Endometrial microvascular endothelial cells (primary cell): Measurements from ENCODE around the gene CEP85L. TPM values are rescaled to one million over a fixed set of nuclear protein-coding genes. Genes with fewer than 3 reads are reported as not detected.

Experiments
- in situ Hi-C: cut with HindIII; loops from 2 replicates; pipeline ENCODE4 v1.10.0; 2017; ENCODE audit warnings: low sequenced_read_pairs, low pct_unique_long_range_greater_than_20kb; ENCODE audit errors: inconsistent ontology term
- total RNA-seq: library from RNA; depleted of rRNA; stranded (reverse); fragments of >200 nt; gene quantifications from one replicate; pipeline ENCODE4 v1.2.3, GENCODE V29; 2015; ENCODE audit errors: inconsistent ontology term

Gene CEP85L
- total RNA-seq, 1 donor from 2014 or later: 5.9 TPM

- in situ Hi-C loops: loop anchor here (25.0 kb wide), 1 partner anchor 267 kb away; no protein-coding TSS in a partner anchor
Measured at GRCh38 chr6:118554698-118555097, 96.7 kb downstream of the CEP85L start.

- in situ Hi-C loops: loop anchor here (25.0 kb wide), 1 partner anchor 266 kb away; no protein-coding TSS in a partner anchor
Measured at GRCh38 chr6:118553132-118553531, 98.3 kb downstream of the CEP85L start.

- in situ Hi-C loops: loop anchor here (25.0 kb wide), 1 partner anchor 264 kb away; no protein-coding TSS in a partner anchor
Measured at GRCh38 chr6:118551063-118552053, 100.0 kb downstream of the CEP85L start.

- in situ Hi-C loops: no loop called here
Measured at GRCh38 chr6:118548613-118549012, 102.8 kb downstream of the CEP85L start.

- in situ Hi-C loops: no loop called here
Measured at GRCh38 chr6:118548136-118548535, 103.3 kb downstream of the CEP85L start, which contains the start of gene PLN. Gene PLN, plus strand, starts transcription at chr6:118548296. Its CDS starts 10,626 bp downstream, at chr6:118558922.

GRCh38 chr6:118546880-118547218, 104.5 kb downstream of the CEP85L start:
- in situ Hi-C loops: no loop called here

DNA sequence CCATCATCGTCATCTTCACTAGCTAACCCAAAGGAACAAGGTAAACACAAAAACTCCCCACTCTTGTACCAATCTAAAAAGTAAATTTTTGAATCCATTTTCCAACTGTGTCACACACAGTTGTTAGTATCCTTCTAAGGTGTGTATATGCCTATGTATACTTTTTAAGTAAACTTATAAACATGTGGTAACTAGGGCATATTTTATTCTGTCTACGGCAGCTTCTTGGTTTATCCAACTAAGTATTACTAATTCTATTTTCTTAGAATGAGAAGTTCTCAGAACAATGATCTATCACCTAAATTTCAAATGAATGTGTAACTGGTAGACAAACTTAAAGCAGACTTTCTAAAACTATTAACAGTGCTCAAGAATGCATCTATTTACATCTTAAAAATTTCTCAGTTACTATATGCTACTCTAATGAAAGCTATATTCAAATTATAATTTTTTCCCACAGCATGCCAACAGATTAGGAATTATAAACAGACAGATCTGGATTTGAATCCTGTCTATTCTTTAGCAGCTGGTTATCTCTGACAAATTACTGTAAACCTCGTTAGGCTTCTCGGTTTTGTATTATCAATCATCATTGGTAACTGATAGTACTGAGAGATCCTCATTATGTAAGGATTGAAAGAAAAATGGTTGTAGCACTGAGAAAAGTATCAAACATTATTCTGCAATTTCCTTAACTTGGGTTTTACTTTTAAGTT, 105.1 kb downstream of the CEP85L start:
- in situ Hi-C loops: no loop called here

- in situ Hi-C loops: no loop called here
Measured at GRCh38 chr6:118544105-118544504, 107.3 kb downstream of the CEP85L start.

- in situ Hi-C loops: no loop called here
Measured at GRCh38 chr6:118542184-118542952, 109.0 kb downstream of the CEP85L start.

DNA sequence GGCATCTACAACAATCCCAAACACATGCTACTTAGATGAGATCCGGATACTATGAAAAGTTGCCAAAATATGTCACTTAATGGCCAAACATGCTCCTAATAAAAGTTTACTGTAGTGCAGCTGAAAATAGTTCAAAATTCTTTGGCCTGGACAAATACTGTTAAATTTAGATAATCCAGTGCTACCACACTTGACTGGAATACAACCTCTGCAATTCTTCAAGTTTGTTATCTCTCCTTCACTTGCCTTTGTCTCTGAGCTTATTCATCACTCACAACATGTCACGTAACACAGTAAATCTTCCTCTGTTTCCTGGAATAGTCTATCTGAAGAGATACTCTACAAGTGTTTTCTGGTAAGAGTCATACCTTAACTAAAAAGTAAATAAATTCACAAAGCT, 113.8 kb downstream of the CEP85L start:
- in situ Hi-C loops: no loop called here

DNA sequence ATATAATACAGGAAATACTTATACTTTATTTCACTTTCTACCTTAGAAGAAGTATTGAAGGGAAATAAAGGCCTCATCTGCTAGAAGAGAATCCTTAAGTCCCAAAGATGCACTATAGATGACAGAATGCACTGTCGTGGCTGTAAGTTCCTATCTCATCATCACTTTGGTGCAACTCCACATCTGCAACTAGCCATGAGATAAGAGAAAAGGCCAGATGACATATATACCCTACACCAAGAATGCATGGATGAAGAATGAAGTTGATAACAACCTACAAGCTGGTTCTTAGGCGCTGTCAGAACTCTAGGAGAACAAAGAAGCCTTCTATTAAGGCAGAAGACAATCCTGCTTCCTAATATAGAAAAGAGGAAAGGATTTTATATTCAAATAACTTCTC, 114.9 kb downstream of the CEP85L start:
- in situ Hi-C loops: no loop called here

DNA sequence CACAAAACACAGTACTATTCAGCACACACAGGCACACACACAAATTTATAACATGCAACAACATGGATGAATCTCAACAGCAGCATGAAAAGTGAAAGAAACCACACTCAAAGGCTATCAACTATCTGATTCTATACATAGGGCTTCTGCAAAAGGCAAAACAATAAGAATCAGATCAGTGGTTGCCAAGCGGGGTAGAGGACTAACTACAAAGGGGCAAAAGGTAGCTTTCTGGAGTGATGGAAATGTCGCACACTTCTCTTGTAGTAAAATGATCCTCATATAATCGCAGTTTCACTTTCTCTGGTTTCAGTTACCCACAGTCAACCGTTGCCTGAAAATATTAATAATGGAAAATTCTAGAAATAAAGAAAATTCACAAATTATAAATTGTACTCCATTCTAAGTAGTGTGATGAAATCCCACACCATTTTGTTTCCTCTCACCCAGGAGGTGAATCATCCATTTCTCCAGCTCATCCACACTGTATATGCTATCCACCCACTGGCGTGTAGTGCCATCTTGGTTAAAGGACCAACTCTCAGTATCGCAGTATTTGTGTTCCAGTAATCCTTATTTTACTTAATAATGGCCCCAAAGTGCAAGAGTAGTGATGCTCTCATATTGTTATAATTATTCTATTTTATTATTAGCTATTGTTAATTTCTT, 116.1 kb downstream of the CEP85L start:
- in situ Hi-C loops: no loop called here

DNA sequence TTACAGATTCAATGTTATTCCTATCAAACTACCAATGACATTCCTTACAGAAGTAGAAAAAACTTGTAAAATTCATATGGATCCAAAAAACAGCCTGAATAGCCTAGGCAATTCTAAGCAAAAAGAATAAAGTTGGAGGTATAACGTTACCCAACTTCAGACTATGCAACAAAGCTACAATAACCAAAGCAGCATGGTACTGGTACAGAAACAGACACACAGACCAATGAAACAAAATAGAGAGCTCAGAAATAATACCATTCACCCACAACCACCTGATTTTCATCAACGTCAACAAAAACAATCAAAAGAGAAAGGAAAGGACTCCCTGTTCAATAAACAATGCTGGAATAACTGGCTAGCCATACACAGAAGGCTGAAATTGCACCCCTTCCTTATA, 120.4 kb downstream of the CEP85L start:
- in situ Hi-C loops: no loop called here

DNA sequence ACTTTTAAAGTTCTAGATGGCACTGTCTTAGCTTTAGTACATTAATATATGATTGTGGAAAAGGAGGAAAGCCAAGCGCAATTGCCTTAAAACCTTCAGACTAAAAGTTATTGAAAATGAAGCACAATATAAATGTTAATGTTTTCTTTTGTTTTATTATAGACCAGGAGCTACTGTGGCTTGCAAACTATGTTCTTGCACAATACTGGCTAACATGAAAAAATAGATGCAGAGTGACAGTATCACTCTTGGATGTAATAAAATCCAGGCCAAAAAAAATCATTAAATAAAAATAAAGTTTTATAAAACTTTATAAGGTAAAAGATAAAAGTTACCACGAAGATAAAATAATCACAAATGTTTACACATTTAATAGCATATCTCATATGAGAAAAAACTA, 121.6 kb downstream of the CEP85L start:
- in situ Hi-C loops: no loop called here

DNA sequence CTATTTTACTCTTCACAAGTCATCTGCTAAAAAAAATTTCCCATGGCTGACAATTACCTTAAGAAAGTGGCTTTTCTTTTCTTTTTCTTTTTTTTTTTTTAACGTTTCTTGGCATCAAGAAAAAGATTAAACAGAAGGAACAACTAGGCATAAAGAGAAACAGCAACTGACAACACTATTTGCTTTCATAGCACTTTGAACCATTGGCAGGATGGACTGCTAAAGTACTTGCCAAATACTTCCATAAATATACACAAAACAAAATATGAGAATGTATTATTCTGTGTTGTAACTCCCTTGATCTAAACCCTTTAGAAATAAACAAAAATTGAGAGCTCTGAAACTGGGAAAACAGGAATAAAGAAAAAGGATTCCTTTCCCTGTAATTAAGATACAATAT, 123.3 kb downstream of the CEP85L start:
- in situ Hi-C loops: no loop called here

GRCh38 chr6:118525913-118526780, 125.2 kb downstream of the CEP85L start:
- in situ Hi-C loops: no loop called here

DNA sequence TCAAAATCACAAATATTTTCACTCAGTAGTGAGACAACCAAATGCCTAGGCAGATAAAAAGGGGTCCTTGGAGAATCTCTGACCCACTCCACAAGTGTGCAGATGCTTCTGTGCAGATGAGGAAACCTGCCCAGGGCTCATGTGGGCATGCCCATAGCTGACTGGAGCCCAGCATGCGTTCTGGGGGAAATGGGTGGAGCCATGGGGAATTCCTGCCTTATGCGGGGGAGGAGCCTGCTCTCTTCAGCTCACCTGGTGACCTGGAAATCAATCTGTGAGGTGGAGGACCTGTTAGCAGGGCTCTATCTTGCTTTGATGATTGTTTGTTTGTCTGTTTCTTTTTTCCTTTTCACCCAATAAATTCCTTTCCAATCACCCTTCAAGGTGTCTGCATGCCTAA, 126.7 kb downstream of the CEP85L start:
- in situ Hi-C loops: no loop called here

DNA sequence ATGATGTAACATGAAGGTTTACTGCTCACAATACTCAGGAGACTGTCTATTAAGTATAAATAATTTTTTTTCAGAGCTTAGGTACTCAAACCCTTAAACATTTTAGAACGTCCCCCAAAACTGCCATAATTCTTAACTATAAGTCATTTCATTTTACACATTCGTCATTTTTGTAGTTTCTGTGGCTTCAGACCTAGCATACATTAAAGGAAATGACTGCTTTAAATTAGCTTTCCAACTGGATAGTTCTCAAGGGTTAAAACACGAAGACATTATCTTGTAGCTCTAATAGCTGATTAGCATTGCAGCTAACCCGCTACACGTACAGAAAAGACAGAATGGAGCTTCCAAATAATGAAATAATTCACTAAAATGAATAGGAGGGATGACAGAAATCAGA, 128.2 kb downstream of the CEP85L start:
- in situ Hi-C loops: no loop called here
